BLaER1 (cell line): Measurements from ENCODE around the gene FABP1.

ENCODE experiments used
- H3K27ac ChIP-seq: shearing (Covaris generic); formaldehyde crosslinking; 2 replicates; pipeline ENCODE4 v1.8.1; 2022
- H3K27me3 ChIP-seq: shearing (Covaris generic); formaldehyde crosslinking; 2 replicates; pipeline ENCODE4 v1.8.1; 2022
- H3K36me3 ChIP-seq: shearing (Covaris generic); formaldehyde crosslinking; 2 replicates; pipeline ENCODE4 v1.8.1; 2022
- H3K4me1 ChIP-seq: shearing (Covaris generic); formaldehyde crosslinking; 2 replicates; pipeline ENCODE4 v1.8.1; 2022
- H3K4me2 ChIP-seq: shearing (Covaris generic); formaldehyde crosslinking; 2 replicates; pipeline ENCODE4 v1.8.1; 2022
- H3K4me3 ChIP-seq: shearing (Covaris generic); formaldehyde crosslinking; 2 replicates; pipeline ENCODE4 v1.8.1; 2022
- H3K9ac ChIP-seq: shearing (Covaris generic); formaldehyde crosslinking; 2 replicates; pipeline ENCODE4 v1.8.1; 2022
- H3K9me3 ChIP-seq: shearing (Covaris generic); formaldehyde crosslinking; 2 replicates; pipeline ENCODE4 v1.8.1; 2022
- H4K20me1 ChIP-seq: shearing (Covaris generic); formaldehyde crosslinking; 2 replicates; pipeline ENCODE4 v1.8.1; 2022
- Cebpa-rat ChIP-seq: shearing (Covaris generic); IDR thresholded peaks from 2 replicates; pipeline ENCODE4 v1.8.1; 2022

FABP1 gene

DNA sequence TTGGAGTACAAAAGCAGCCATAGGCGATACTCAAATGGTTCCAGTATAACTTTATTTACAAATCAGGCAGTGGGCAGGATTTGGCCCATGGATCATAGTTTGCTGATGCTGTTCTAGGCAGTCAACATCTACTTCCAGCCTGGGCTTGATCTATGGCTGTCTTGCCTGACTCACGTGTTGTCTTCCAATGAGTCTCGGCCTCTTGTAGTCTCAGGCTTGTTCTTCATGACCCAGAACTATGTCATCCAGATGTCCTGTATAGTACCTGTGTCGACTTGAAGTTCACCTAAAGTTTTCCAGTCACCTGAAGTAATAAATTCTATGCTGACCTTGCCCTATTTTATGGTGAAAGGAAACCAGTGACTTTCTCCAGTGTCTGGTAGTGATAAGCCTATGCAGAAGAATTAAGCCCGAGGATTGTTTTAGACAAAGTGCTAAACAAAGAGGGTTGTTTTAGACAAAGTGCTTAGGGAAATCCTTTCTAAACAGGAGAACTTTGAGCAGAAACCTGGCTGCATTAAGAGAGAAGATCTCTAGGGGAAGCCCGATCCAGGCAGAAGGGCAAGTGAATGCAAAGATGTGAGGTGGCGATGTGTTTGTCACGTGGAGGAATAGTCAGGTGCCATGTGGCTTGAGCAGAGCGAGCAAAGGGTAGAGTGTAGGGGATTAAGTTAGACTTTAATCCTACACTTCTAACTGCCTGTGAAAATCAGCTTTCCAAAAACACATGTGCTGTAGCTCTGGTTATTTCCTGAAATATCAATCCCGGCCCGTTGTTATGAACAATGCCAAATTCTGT is 33.8 kb upstream of the FABP1 start:
- Histone ChIP-seq H3K4me3 (no peak overlapping the region), H3K9ac (no peak overlapping the region), H4K20me1 (no peaks in the 10 kb centered on the region), H3K27me3 (no peaks in the 10 kb centered on the region), H3K36me3 (no peaks in the 10 kb centered on the region), H3K4me2 (no peak overlapping the region), H3K27ac (no peak overlapping the region), H3K4me1 (no peaks in the 10 kb centered on the region), H3K9me3 (no peaks in the 10 kb centered on the region)
- TF ChIP-seq Cebpa-rat, result no peak

DNA sequence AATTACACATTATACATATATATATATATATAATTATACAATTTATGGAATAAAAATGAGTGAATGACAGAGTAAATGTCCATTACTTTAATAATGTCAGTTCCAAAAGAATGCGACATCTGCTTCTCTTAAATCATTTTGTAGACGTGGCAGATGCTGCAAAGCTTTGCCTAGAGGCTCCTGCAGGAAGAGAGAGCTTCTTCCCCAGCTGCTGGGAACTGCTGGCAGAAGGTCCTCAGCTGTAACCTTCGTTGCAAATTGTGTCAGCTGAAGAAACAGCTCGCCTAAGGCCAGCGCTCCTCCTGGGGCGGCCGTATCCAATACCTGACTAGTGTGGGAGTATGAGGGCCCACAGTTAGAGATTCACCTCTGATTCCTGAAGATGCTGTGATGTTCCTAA is 32.7 kb upstream of the FABP1 start:
- H3K4me1 ChIP-seq, result no peaks in the 10 kb centered on the region
- no peaks in the 10 kb centered on the region for H3K36me3 ChIP-seq
- no peaks in the 10 kb centered on the region for H3K27me3 ChIP-seq
- H3K27ac ChIP-seq, result no peak overlapping the region
- H3K4me2 ChIP-seq, result no peak overlapping the region
- no peaks in the 10 kb centered on the region for H4K20me1 ChIP-seq
- no peak overlapping the region for H3K9ac ChIP-seq
- no peak for TF ChIP-seq Cebpa-rat
- H3K9me3 ChIP-seq, result no peaks in the 10 kb centered on the region
- H3K4me3 ChIP-seq, result no peak overlapping the region

GRCh38 chr2:88159955-88160415 is 32.1 kb upstream of the FABP1 start:
- Histone ChIP-seq H4K20me1 (no peaks in the 10 kb centered on the region), H3K4me3 (no peak overlapping the region)

DNA sequence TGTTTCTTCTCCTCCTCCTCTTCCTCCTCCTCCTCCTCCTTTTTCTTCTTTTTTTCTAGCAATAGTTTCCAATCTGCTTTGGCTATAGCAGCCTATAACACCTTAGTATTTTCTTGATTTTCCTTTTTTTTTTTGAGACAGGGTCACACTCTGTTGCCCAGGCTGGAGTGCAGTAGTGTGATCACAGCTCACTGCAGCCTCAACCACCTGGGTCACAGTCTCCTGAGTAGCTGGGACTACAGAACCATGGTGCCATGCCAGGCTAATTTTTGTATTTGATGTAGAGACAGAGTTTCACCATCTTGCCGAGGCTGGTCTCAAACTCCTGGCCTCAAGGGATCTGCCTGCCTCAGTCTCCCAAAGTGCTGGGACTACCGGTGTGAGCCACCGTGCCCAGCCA is 31.6 kb upstream of the FABP1 start:
- H3K4me1 ChIP-seq, result no peaks in the 10 kb centered on the region
- H3K4me2 ChIP-seq, result no peak overlapping the region
- TF ChIP-seq Cebpa-rat, result no peak
- no peaks in the 10 kb centered on the region for H4K20me1 ChIP-seq
- no peak overlapping the region for H3K27ac ChIP-seq
- H3K36me3 ChIP-seq, result no peaks in the 10 kb centered on the region
- H3K9me3 ChIP-seq, result no peaks in the 10 kb centered on the region
- H3K4me3 ChIP-seq, result no peak overlapping the region
- H3K27me3 ChIP-seq, result no peaks in the 10 kb centered on the region
- no peak overlapping the region for H3K9ac ChIP-seq

More at GRCh38 chr2:88159955-88160415, 32.1 kb upstream of the FABP1 start:
- Histone ChIP-seq H3K4me1 (no peaks in the 10 kb centered on the region), H3K9ac (no peak overlapping the region), H3K4me2 (no peak overlapping the region), H3K36me3 (no peaks in the 10 kb centered on the region), H3K27me3 (no peaks in the 10 kb centered on the region), H3K27ac (no peak overlapping the region), H3K9me3 (no peaks in the 10 kb centered on the region)
- no peak for TF ChIP-seq Cebpa-rat

DNA sequence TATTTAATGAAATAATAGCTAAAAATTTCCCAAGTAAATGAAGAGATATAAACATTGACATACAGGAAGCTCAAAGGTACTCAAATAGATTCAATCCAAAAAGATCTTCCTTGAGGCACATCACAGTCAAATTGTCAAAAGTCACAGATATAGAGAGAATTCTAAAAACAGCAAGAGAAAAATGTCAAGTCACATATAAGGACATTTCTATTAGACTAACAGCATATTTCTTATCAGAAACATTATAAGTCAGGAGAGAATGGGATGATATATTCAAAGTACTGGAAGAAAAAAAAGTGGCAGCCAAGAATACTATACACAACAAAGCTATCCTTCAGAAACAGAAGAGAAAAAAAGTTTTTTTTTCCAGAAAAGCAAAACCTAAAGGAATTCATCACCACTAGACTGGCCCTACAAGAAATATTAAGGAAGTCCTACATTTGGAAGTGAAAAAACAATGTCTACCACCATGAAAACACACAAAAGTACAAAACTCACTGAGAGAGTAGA is 21.1 kb upstream of the FABP1 start:
- no peak overlapping the region for H3K4me3 ChIP-seq
- no peak overlapping the region for H3K27ac ChIP-seq
- no peaks in the 10 kb centered on the region for H3K36me3 ChIP-seq
- no peaks in the 10 kb centered on the region for H4K20me1 ChIP-seq
- no peak overlapping the region for H3K9ac ChIP-seq
- peaks cover 26% of the 10 kb centered on the region for H3K9me3 ChIP-seq
- TF ChIP-seq Cebpa-rat, result no peak
- H3K4me2 ChIP-seq, result no peak overlapping the region
- H3K4me1 ChIP-seq, result no peaks in the 10 kb centered on the region
- no peaks in the 10 kb centered on the region for H3K27me3 ChIP-seq

- Histone ChIP-seq H3K27me3 (no peaks in the 10 kb centered on the region), H3K4me3 (no peak overlapping the region), H3K9me3 (peaks cover 24% of the 10 kb centered on the region)
Measured at GRCh38 chr2:88147145-88147544, 19.3 kb upstream of the FABP1 start.

DNA sequence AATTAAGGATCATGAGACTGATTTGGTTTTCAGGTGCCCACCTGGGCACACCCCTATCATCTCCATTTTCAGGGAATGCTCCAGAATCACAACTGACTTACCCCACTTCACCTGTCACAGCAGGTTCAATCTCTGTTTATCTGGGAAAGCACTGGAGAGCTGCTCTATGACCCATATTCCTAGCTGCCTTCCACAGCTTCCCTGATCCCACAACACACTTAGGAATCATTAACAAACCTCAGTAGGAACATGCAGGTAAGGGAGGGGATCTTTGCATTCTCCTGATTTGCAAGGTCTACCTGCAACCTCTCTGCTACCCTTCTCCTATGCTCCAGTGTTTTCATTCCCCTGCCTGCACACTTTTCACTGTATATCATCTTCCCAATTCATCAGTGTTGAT is 18.7 kb upstream of the FABP1 start:
- H3K36me3 ChIP-seq, result no peaks in the 10 kb centered on the region
- no peaks in the 10 kb centered on the region for H3K4me1 ChIP-seq
- no peak overlapping the region for H3K27ac ChIP-seq
- H4K20me1 ChIP-seq, result no peaks in the 10 kb centered on the region
- no peaks in the 10 kb centered on the region for H3K27me3 ChIP-seq
- H3K4me2 ChIP-seq, result no peak overlapping the region
- no peak overlapping the region for H3K4me3 ChIP-seq
- TF ChIP-seq Cebpa-rat, result no peak
- peaks cover 29% of the 10 kb centered on the region for H3K9me3 ChIP-seq
- no peak overlapping the region for H3K9ac ChIP-seq

More at GRCh38 chr2:88147145-88147544, 19.3 kb upstream of the FABP1 start:
- Histone ChIP-seq H4K20me1 (no peaks in the 10 kb centered on the region), H3K4me1 (no peaks in the 10 kb centered on the region), H3K27ac (no peak overlapping the region), H3K36me3 (no peaks in the 10 kb centered on the region), H3K9ac (no peak overlapping the region), H3K4me2 (no peak overlapping the region)
- TF ChIP-seq Cebpa-rat, result no peak

DNA sequence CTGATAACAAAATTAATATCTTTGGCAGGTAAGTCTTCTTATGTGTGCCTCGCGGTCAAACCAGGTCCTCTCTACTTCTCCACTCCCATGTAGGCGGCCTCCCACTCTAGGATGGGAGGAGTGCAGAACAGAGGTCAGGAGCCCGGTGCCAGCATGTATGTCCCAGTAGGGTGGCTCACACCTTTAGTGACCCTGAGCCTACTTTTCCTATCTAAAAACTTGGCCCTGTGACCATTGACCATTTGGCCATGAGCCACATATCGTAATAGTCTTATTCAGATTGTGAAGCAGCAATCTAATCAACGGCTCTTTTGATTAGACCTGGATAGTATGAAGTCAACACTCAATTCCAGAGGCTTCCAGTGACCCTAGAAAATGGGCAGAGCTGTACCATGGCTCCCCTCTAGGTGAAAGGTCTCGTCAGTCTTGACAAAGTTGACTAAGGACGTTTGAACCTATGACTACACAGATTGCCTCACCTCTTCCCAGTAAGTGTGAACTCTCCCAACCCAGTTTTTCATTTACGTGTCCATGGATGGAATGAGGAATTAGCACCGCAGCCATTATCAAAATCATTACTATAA is 17.1 kb upstream of the FABP1 start:
- TF ChIP-seq Cebpa-rat, result no peak
- H4K20me1 ChIP-seq, result no peaks in the 10 kb centered on the region
- no peak overlapping the region for H3K27ac ChIP-seq
- H3K36me3 ChIP-seq, result no peaks in the 10 kb centered on the region
- H3K9ac ChIP-seq, result no peak overlapping the region
- no peak overlapping the region for H3K4me2 ChIP-seq
- no peaks in the 10 kb centered on the region for H3K27me3 ChIP-seq
- no peaks in the 10 kb centered on the region for H3K4me1 ChIP-seq
- peaks cover 29% of the 10 kb centered on the region for H3K9me3 ChIP-seq
- H3K4me3 ChIP-seq, result no peak overlapping the region

- no peaks in the 10 kb centered on the region for H3K27me3 ChIP-seq
- no peak overlapping the region for H3K27ac ChIP-seq
- no peak overlapping the region for H3K9ac ChIP-seq
- no peak overlapping the region for H3K4me3 ChIP-seq
- no peaks in the 10 kb centered on the region for H3K4me1 ChIP-seq
- TF ChIP-seq Cebpa-rat, result no peak
- H4K20me1 ChIP-seq, result no peaks in the 10 kb centered on the region
- H3K4me2 ChIP-seq, result no peak overlapping the region
- peaks cover 26% of the 10 kb centered on the region for H3K9me3 ChIP-seq
- H3K36me3 ChIP-seq, result no peaks in the 10 kb centered on the region
Measured at GRCh38 chr2:88144271-88144670, 16.4 kb upstream of the FABP1 start.

DNA sequence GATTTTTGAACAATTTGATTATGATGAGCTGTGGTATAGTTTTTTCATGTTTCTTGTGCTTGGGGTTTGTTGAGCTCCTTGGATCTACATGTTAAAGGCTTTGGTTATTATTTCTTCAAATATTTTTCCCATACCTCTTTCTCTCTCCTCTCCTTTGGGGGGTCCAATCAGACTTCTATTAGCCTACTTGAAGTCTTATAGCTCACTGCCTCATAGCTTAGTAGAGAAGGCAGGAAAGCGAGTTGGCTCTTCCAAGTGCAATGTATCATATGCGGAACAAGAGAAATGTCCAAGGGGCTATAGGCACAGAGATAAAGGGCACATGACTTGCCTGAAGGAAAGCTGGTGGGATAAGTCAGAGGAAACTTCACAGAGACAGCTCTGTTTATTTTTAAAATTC is 14.1 kb upstream of the FABP1 start:
- no peaks in the 10 kb centered on the region for H3K4me1 ChIP-seq
- no peaks in the 10 kb centered on the region for H4K20me1 ChIP-seq
- no peaks in the 10 kb centered on the region for H3K36me3 ChIP-seq
- H3K4me3 ChIP-seq, result no peak overlapping the region
- H3K9ac ChIP-seq, result no peak overlapping the region
- no peak overlapping the region for H3K27ac ChIP-seq
- no peak overlapping the region for H3K4me2 ChIP-seq
- no peak for TF ChIP-seq Cebpa-rat
- peaks cover 8% of the 10 kb centered on the region; the same call in 1 of the 2 replicates for H3K9me3 ChIP-seq
- no peaks in the 10 kb centered on the region for H3K27me3 ChIP-seq
